Measurements from ENCODE around the gene FHOD1.

Gene FHOD1

GRCh38 chr16:67211674-67212073 lies 35.6 kb downstream of the FHOD1 start:
- Histone ChIP-seq H3K36me3 (ENCODE audit: insufficient read depth, low read length) (peaks cover 17% of the 10 kb centered on the region), H3K4me3 (ENCODE audit: low read length) (no peak overlapping the region), H3K9me3 (ENCODE audit: low read length) (no peaks in the 10 kb centered on the region), H3K4me1 (ENCODE audit: insufficient read depth, low read length) (peaks cover 7% of the 10 kb centered on the region), H3K27me3 (ENCODE audit: insufficient read depth, low read length) (no peaks in the 10 kb centered on the region), H2AFZ (ENCODE audit: low read depth, low read length) (no peak overlapping the region)

- H3K9me3 ChIP-seq (ENCODE audit: low read length): no peaks in the 10 kb centered on the region
- peaks cover 8% of the 10 kb centered on the region for H3K4me1 ChIP-seq (ENCODE audit: insufficient read depth, low read length)
- no peak overlapping the region for H2AFZ ChIP-seq (ENCODE audit: low read depth, low read length)
- peaks cover 14% of the 10 kb centered on the region for H3K36me3 ChIP-seq (ENCODE audit: insufficient read depth, low read length)
- H3K4me3 ChIP-seq (ENCODE audit: low read length): no peak overlapping the region
- H3K27me3 ChIP-seq (ENCODE audit: insufficient read depth, low read length): no peaks in the 10 kb centered on the region
These were observed 37.0 kb downstream of the FHOD1 start for GRCh38 chr16:67210069-67210937.

DNA sequence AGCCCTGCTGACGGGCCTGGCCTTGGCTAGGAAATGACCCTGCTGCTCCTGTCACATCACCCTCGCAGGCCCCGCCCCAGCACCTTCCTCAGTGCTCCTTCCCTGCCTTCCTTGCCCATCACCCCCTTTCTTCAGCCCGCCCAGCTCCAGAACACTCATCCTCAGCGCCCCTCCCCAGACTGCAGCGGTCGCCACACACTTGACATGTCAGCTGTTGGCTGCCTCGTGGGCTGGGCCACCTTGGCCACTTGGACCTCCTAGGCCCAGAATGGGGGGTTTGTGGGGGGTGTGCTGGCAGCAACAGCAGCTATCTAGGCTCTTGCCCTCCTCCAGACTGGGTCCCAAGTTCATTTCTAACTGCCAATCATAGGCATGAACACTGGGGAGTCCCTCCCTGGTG lies 37.7 kb downstream of the FHOD1 start:
- no peaks in the 10 kb centered on the region for H3K9me3 ChIP-seq (ENCODE audit: low read length)
- H3K36me3 ChIP-seq (ENCODE audit: insufficient read depth, low read length): peaks cover 14% of the 10 kb centered on the region
- no peak overlapping the region for H3K4me3 ChIP-seq (ENCODE audit: low read length)
- H2AFZ ChIP-seq (ENCODE audit: low read depth, low read length): no peak overlapping the region
- H3K27me3 ChIP-seq (ENCODE audit: insufficient read depth, low read length): no peaks in the 10 kb centered on the region
- H3K4me1 ChIP-seq (ENCODE audit: insufficient read depth, low read length): peaks cover 8% of the 10 kb centered on the region

DNA sequence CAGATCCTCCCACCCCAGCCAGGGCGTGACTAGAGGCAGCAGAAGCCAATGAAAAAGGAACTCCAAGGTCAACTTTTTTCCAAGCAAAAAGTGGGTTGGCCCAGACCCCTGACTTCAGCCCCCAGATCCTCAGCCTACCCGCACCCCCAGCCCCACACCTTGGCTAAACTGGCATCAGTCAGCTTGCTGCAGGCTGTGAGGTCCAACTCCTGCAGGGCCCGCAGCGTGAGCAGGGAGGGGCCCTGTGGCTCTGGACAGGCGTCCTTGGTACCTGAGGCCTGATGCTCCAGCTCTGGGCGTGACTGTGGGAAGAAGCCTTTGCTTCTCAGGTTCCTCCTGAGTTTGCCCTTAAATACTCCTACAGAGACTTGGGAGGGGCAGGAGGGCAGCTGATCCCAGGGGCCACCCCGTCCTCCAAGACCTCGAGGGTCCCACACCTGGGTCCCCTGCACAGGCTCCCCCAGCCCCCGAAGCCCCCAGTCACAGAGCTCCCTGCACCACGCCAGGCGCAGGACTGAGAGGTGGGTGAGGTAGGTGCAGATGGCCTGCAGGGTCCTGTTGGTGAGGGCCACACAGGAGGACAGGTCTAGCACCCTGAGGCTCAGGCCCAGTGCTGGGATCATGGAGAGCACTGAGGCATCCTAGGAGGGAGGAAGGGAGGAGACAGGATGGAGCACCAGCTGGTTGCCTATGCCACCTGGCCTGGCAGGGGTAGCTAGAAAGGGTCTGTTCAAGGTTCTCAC lies 39.0 kb downstream of the FHOD1 start:
- Histone ChIP-seq H3K9me3 (ENCODE audit: low read length) (no peaks in the 10 kb centered on the region), H3K4me3 (ENCODE audit: low read length) (no peak overlapping the region), H2AFZ (ENCODE audit: low read depth, low read length) (no peak overlapping the region), H3K36me3 (ENCODE audit: insufficient read depth, low read length) (peaks cover 22% of the 10 kb centered on the region), H3K4me1 (ENCODE audit: insufficient read depth, low read length) (peaks cover 8% of the 10 kb centered on the region), H3K27me3 (ENCODE audit: insufficient read depth, low read length) (no peaks in the 10 kb centered on the region)

- H3K4me3 ChIP-seq (ENCODE audit: low read length): no peak overlapping the region
- peaks cover 30% of the 10 kb centered on the region for H3K36me3 ChIP-seq (ENCODE audit: insufficient read depth, low read length)
- no peaks in the 10 kb centered on the region for H3K9me3 ChIP-seq (ENCODE audit: low read length)
- no peak overlapping the region for H2AFZ ChIP-seq (ENCODE audit: low read depth, low read length)
- no peaks in the 10 kb centered on the region for H3K27me3 ChIP-seq (ENCODE audit: insufficient read depth, low read length)
- H3K4me1 ChIP-seq (ENCODE audit: insufficient read depth, low read length): peaks cover 8% of the 10 kb centered on the region
These were observed 39.8 kb downstream of the FHOD1 start for GRCh38 chr16:67207249-67208091.

- no peak overlapping the region for H2AFZ ChIP-seq (ENCODE audit: low read depth, low read length)
- no peak overlapping the region for H3K4me3 ChIP-seq (ENCODE audit: low read length)
These were observed 40.4 kb downstream of the FHOD1 start for GRCh38 chr16:67206838-67207248.

DNA sequence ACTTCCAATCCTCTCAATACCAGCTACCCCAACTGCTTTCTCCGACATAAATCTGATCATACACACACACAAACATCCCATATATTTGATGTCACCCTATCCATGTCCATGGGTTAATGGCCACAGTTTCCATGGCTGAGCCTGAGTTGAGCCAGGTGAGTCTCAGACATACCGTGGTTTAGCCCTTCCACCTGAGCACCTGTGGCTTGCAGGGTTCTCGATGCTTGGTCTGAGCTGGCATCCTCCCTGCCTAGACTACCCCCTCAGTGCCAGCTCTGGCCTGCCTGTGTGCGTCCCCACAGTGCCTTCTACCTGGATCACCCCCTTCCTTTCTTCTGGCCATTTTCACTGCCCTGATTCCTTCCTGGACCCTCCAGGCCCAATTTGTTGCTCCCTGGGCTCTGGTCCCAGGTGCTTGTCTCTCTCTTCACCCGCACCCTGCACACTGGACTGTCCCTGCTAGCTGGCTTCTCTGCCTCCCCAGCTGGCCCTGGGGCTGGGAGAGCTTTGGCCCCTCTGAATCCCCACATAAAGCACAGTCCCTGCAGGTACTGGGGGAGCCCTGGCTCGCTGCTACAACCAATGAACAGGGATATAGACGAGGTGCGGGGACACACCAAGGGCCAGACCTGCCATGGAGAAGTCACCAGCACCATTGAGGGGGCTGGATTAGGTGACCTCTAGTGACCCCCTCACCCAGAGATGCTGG lies 41.0 kb downstream of the FHOD1 start:
- H2AFZ ChIP-seq (ENCODE audit: low read depth, low read length): no peak overlapping the region

More at GRCh38 chr16:67206838-67207248, 40.4 kb downstream of the FHOD1 start:
- Histone ChIP-seq H3K4me1 (ENCODE audit: insufficient read depth, low read length) (peaks cover 8% of the 10 kb centered on the region), H3K27me3 (ENCODE audit: insufficient read depth, low read length) (no peaks in the 10 kb centered on the region), H3K36me3 (ENCODE audit: insufficient read depth, low read length) (peaks cover 30% of the 10 kb centered on the region), H3K9me3 (ENCODE audit: low read length) (no peaks in the 10 kb centered on the region)

DNA sequence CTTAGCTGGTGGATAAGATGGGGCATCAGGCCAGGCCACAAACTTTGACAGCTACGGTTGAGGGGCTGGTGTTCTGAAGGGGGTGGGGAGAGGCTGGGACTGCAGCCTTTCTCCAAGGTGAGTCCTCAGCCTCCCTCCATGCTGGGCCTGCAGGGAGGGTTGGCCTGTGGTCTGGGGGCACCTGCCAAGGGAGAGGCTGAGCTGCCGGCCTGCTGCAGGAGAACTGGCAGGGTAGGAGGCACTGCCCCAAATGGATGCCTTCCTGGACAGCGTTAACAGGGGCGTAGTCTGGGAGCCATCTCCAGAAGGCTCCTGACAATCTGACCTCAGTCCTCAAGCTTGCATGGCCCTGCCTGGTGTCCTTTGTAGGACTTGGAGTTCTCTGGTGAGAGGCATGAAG lies 43.2 kb downstream of the FHOD1 start:
- Histone ChIP-seq H3K36me3 (ENCODE audit: insufficient read depth, low read length) (peaks cover 36% of the 10 kb centered on the region), H3K27me3 (ENCODE audit: insufficient read depth, low read length) (no peaks in the 10 kb centered on the region), H3K9me3 (ENCODE audit: low read length) (no peaks in the 10 kb centered on the region), H3K4me3 (ENCODE audit: low read length) (no peak overlapping the region), H3K4me1 (ENCODE audit: insufficient read depth, low read length) (peaks cover 8% of the 10 kb centered on the region), H2AFZ (ENCODE audit: low read depth, low read length) (no peak overlapping the region)

More for the DNA sequence above, 41.0 kb downstream of the FHOD1 start:
- Histone ChIP-seq H3K4me3 (ENCODE audit: low read length) (no peak overlapping the region), H3K9me3 (ENCODE audit: low read length) (no peaks in the 10 kb centered on the region), H3K36me3 (ENCODE audit: insufficient read depth, low read length) (peaks cover 32% of the 10 kb centered on the region), H3K27me3 (ENCODE audit: insufficient read depth, low read length) (no peaks in the 10 kb centered on the region), H3K4me1 (ENCODE audit: insufficient read depth, low read length) (peaks cover 8% of the 10 kb centered on the region)

GRCh38 chr16:67202956-67203493 lies 44.3 kb downstream of the FHOD1 start:
- Histone ChIP-seq H3K36me3 (ENCODE audit: insufficient read depth, low read length) (peaks cover 46% of the 10 kb centered on the region), H2AFZ (ENCODE audit: low read depth, low read length) (no peak overlapping the region), H3K9me3 (ENCODE audit: low read length) (no peaks in the 10 kb centered on the region), H3K27me3 (ENCODE audit: insufficient read depth, low read length) (no peaks in the 10 kb centered on the region), H3K4me3 (ENCODE audit: low read length) (no peak overlapping the region), H3K4me1 (ENCODE audit: insufficient read depth, low read length) (peaks cover 8% of the 10 kb centered on the region)

DNA sequence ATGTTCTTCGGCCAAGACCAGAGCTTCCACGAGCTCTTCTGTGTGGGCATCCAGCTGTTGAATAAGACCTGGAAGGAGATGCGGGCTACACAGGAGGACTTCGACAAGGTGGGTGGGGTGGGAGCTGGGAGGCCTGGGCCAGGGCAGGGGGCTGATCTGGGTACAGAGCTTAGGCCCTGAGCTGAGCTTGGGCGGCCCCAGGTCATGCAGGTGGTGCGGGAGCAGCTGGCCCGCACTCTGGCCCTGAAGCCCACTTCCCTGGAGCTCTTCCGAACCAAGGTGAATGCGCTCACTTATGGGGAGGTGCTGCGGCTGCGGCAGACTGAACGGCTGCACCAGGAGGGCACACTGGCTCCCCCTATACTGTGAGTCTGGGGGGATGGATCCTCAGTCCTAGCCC lies 44.9 kb downstream of the FHOD1 start:
- no peaks in the 10 kb centered on the region for H3K27me3 ChIP-seq (ENCODE audit: insufficient read depth, low read length)
- H3K9me3 ChIP-seq (ENCODE audit: low read length): no peaks in the 10 kb centered on the region
- peaks cover 8% of the 10 kb centered on the region for H3K4me1 ChIP-seq (ENCODE audit: insufficient read depth, low read length)
- H2AFZ ChIP-seq (ENCODE audit: low read depth, low read length): no peak overlapping the region
- H3K4me3 ChIP-seq (ENCODE audit: low read length): no peak overlapping the region
- H3K36me3 ChIP-seq (ENCODE audit: insufficient read depth, low read length): peaks cover 49% of the 10 kb centered on the region

DNA sequence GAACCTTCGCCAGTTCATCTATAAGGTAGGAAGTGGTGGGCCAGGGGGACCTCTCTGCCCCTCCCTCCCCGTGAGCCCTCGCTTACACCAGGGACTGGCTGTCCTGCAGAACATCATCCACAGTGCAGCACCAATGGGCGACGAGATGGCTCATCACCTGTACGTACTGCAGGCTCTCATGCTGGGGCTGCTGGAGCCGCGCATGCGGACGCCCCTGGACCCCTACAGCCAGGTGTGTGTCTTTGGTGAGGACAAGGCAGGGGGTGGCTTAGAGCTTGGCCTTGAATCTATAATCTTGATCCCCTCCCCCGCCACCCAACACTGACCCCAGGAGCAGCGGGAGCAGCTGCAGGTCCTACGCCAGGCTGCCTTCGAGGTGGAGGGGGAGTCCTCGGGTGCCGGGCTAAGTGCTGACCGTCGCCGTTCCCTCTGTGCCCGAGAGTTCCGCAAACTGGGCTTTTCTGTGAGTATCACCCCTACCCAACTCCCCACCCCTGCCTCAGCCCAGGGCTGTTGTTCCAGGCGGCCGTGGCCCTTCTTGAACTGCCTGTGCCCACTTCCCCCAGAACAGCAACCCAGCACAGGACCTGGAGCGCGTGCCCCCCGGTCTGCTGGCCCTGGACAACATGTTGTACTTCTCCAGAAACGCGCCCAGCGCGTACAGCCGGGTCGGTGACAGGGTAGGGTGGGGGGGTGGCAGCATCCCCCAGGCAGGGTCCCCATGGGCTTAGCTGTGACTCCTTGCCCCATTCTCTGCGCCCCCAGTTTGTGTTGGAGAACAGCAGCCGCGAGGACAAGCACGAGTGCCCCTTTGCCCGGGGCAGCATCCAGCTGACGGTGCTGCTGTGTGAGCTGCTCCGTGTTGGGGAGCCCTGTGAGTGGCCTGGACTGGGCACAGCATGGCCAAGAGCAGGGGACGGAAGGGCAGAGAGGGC lies 45.6 kb downstream of the FHOD1 start:
- Histone ChIP-seq H3K4me1 (ENCODE audit: insufficient read depth, low read length) (peaks cover 1% of the 10 kb centered on the region), H3K4me3 (ENCODE audit: low read length) (no peak overlapping the region), H3K36me3 (ENCODE audit: insufficient read depth, low read length) (peaks cover 56% of the 10 kb centered on the region), H2AFZ (ENCODE audit: low read depth, low read length) (no peak overlapping the region), H3K9me3 (ENCODE audit: low read length) (no peaks in the 10 kb centered on the region), H3K27me3 (ENCODE audit: insufficient read depth, low read length) (no peaks in the 10 kb centered on the region)

All from neuron (in vitro differentiated cells).